ENCODE data around the gene DNAH17.

DNAH17 gene

GRCh38 chr17:78378225-78379130, 198.7 kb downstream of the DNAH17 start, which contains the start of gene PGS1:
PGS1 (plus strand) TSS chr17:78378649; CDS start chr17:78378666, 17 bp downstream.
- peak; percentile 22 to 41 for DNase-seq

- DNase-seq, result no peak
Observed at GRCh38 chr17:78377858-78378224, 199.4 kb downstream of the DNAH17 start.

- DNase-seq, result no peak
Observed at GRCh38 chr17:78376161-78376560, 201.0 kb downstream of the DNAH17 start.

GRCh38 chr17:78375401-78376151, 201.6 kb downstream of the DNAH17 start:
- no peak for DNase-seq

GRCh38 chr17:78374631-78375274, 202.4 kb downstream of the DNAH17 start:
- no peak for DNase-seq

- no peak for DNase-seq
Observed at GRCh38 chr17:78374189-78374588, 203.0 kb downstream of the DNAH17 start.

Measured in SW 1271 (cell line).